Measurements from ENCODE around the gene CBARP. TPM values are rescaled to one million over a fixed set of nuclear protein-coding genes. Genes with fewer than 3 reads are reported as not detected.

Gene CBARP
- total RNA-seq, 2 donors from 2014 or later = 0.33 to 0.78 TPM

GRCh38 chr19:1224847-1225246 is 13.0 kb downstream of the CBARP start:
- Histone ChIP-seq H3K9me3 (no peaks in the 10 kb centered on the region), H3K4me1 (peaks cover 10% of the 10 kb centered on the region), H3K27ac (no peak overlapping the region), H3K27me3 (no peaks in the 10 kb centered on the region), H3K36me3 (replicated peaks in 1 of 2; ENCODE audit: insufficient read depth in 1 of 2, low read depth in 2 of 2) (peaks cover 5 to 8% of the 10 kb centered on the region in 2 donors), H3K4me3 (no peak overlapping the region)
- WGBS, 2 donors = 91 to 93% methylated on average over 3 to 16 of the region's 16 CpGs
- ATAC-seq = no peak
- no peak for TF ChIP-seq POLR2A (IDR thresholded peaks at IDR 0.05)
- TF ChIP-seq, protein P1, sequence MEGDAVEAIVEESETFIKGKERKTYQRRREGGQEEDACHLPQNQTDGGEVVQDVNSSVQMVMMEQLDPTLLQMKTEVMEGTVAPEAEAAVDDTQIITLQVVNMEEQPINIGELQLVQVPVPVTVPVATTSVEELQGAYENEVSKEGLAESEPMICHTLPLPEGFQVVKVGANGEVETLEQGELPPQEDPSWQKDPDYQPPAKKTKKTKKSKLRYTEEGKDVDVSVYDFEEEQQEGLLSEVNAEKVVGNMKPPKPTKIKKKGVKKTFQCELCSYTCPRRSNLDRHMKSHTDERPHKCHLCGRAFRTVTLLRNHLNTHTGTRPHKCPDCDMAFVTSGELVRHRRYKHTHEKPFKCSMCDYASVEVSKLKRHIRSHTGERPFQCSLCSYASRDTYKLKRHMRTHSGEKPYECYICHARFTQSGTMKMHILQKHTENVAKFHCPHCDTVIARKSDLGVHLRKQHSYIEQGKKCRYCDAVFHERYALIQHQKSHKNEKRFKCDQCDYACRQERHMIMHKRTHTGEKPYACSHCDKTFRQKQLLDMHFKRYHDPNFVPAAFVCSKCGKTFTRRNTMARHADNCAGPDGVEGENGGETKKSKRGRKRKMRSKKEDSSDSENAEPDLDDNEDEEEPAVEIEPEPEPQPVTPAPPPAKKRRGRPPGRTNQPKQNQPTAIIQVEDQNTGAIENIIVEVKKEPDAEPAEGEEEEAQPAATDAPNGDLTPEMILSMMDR (IDR thresholded peaks at IDR 0.05) = no peak
- intact Hi-C loops (cut with DNase I) = no loop called here
- no peak for DNase-seq

DNA sequence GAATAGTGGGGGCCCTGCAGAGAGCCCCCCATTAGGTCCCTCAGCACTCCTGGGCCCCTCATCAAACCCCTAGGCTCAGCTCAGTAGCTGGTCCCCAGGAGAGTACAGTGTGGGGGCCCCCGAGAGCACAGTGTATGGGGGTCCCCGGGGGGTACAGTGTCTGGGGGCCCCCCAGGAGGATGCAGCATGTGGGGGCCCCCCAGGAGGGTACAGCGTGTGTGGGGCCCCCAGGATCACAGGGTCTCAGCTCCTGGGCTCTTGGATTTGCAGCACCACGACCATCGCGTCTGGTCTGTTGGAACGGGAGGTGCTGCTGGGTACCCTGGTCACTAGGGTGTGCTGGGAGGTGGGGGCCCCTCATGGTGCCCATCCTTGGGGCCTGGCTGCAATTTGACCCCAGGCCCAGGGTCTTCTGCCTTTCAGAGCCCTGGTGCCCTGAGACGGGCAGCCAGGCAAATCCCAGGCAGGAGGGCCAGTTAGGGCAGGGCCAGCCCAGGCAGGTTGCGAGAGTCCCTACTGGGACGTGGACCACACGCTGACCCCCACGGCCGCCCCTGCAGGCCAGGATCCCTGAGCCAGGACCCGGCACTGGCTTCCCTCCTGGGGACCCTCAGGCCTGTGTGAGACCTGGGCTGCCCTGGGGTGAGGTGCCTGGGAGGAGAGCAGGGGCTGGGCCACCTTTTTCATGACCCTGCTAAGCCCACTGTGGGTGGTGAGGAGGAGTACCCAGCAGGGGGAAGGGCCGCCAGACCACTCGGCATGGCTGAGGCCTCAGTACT is 13.6 kb downstream of the CBARP start:
- ATAC-seq (no peak), DNase-seq (no peak)
- no peak overlapping the region for H3K27ac ChIP-seq
- WGBS, 2 donors = 90 to 97% methylated on average over 12 to 15 of the region's 16 CpGs
- no peaks in the 10 kb centered on the region for H3K9me3 ChIP-seq
- intact Hi-C loops (cut with DNase I) = no loop called here
- no peak overlapping the region for H3K4me3 ChIP-seq
- peaks cover 10% of the 10 kb centered on the region for H3K4me1 ChIP-seq
- H3K27me3 ChIP-seq = no peaks in the 10 kb centered on the region
- no peak for TF ChIP-seq POLR2A (IDR thresholded peaks at IDR 0.05)
- TF ChIP-seq, protein P1 (IDR thresholded peaks at IDR 0.05) = no peak
- peaks cover 5 to 8% of the 10 kb centered on the region in 2 donors for H3K36me3 ChIP-seq (replicated peaks in 1 of 2; ENCODE audit: insufficient read depth in 1 of 2, low read depth in 2 of 2)

- H3K36me3 ChIP-seq (replicated peaks in 1 of 2; ENCODE audit: insufficient read depth in 1 of 2, low read depth in 2 of 2) = peaks cover 5 to 8% of the 10 kb centered on the region in 2 donors
- H3K4me3 ChIP-seq = no peak overlapping the region
- H3K4me1 ChIP-seq = peaks cover 11% of the 10 kb centered on the region
- ATAC-seq = no peak
- peak in 1 of 4 donors; percentile 45 for DNase-seq
- TF ChIP-seq, protein P1 (IDR thresholded peaks at IDR 0.05) = peak in 4 of 7 experiments; percentile 18 to 33 (median 26)
- no peak for TF ChIP-seq POLR2A (IDR thresholded peaks at IDR 0.05)
- intact Hi-C loops (cut with DNase I) = no loop called here
- no peaks in the 10 kb centered on the region for H3K27me3 ChIP-seq
- no peak overlapping the region for H3K27ac ChIP-seq
- H3K9me3 ChIP-seq = no peaks in the 10 kb centered on the region
- WGBS, 2 donors = 78 to 87% methylated on average over 21 to 45 of the region's 48 CpGs
These were observed 14.6 kb downstream of the CBARP start for GRCh38 chr19:1223018-1223855.

DNA sequence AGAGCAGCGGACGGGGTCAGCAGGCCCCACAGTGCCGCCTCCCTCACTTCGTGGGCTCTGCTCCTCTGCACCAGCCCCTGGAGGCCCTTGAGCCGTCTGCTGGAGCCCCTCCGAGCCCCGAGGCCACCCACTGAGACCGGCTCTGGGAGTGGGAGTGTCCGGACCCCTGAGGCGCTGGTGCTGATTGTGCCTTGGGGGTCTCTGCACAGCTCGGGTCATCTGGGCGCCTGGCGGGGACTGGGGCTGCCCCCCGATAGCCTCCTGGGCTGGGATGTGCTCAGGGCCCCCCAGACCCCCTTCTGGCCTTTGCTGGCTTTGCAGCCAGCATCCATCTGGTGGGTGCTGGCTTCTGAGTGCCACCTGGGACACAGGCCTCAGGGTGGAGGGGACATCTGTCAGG is 15.4 kb downstream of the CBARP start:
- ATAC-seq = no peak
- intact Hi-C loops (cut with DNase I) = no loop called here
- 96 to 100% methylated on average over 1 to 13 of the region's 14 CpGs for WGBS, 2 donors
- no peak overlapping the region for H3K4me3 ChIP-seq
- H3K27me3 ChIP-seq = no peaks in the 10 kb centered on the region
- no peak overlapping the region for H3K27ac ChIP-seq
- no peak for TF ChIP-seq POLR2A (IDR thresholded peaks at IDR 0.05)
- TF ChIP-seq, protein P1 (IDR thresholded peaks at IDR 0.05) = no peak
- no peak for DNase-seq
- peaks cover 19% of the 10 kb centered on the region for H3K4me1 ChIP-seq
- no peaks in the 10 kb centered on the region for H3K9me3 ChIP-seq
- H3K36me3 ChIP-seq (replicated peaks in 1 of 2; ENCODE audit: insufficient read depth in 1 of 2, low read depth in 2 of 2) = peaks cover 5 to 8% of the 10 kb centered on the region in 2 donors
